OCI-LY7 (cell line): ENCODE results near the gene SULT1A2.
"Not testable (repeated sequence)": the region's sequence is repeated elsewhere in the genome, so short reads cannot be mapped to it uniquely, and the experiment has no call there.

Source experiments
- CTCF ChIP-seq: fragments of 200-600 bp; sonication (generic); conservative IDR thresholded peaks from 2 replicates; pipeline ENCODE4 v1.5.1; 2014; ENCODE audit warnings: mild to moderate bottlenecking, antibody characterized with exemption, low read length, moderate library complexity, mixed read lengths
- EZH2phosphoT487 ChIP-seq: fragments of 200-600 bp; sonication (generic); IDR thresholded peaks from 2 replicates; pipeline ENCODE4 v1.6.1; 2018; ENCODE audit warnings: low read depth, borderline replicate concordance, mild to moderate bottlenecking, mixed run types, antibody characterized with exemption, low read length, moderate library complexity, mixed read lengths

- TF ChIP-seq CTCF, EZH2phosphoT487: not testable (repeated sequence)
Measured at GRCh38 chr16:28639959-28640358, 43.1 kb upstream of the SULT1A2 start.
